IMR-90 (cell line): Measurements from ENCODE around the gene CD248.

Experiments
- CEBPB ChIP-seq: IDR thresholded peaks from 2 replicates; pipeline ENCODE4 v1.6.1; 2012; ENCODE audit warnings: low read depth, low read length, improper control_type of control experiment
- CHD1 ChIP-seq: IDR thresholded peaks from 2 replicates; pipeline ENCODE4 v1.6.1; 2012; ENCODE audit warnings: low read depth, low read length, improper control_type of control experiment
- FOS ChIP-seq: fragments of 150-350 bp; IDR thresholded peaks from 2 replicates; pipeline ENCODE4 v1.6.1; 2016; ENCODE audit warnings: low read depth, low read length
- MAFK ChIP-seq: IDR thresholded peaks from 2 replicates; pipeline ENCODE4 v1.6.1; 2012; ENCODE audit warnings: low read depth, low read length, improper control_type of control experiment
- MAZ ChIP-seq: IDR thresholded peaks from 2 replicates; pipeline ENCODE4 v1.6.1; 2012; ENCODE audit warnings: low read depth, mild to moderate bottlenecking, low read length, improper control_type of control experiment, moderate library complexity, borderline replicate concordance
- MXI1 ChIP-seq: IDR thresholded peaks from 2 replicates; pipeline ENCODE4 v1.6.1; 2012; ENCODE audit warnings: low read depth, mild to moderate bottlenecking, low read length, moderate library complexity, borderline replicate concordance
- POLR2A ChIP-seq: IDR thresholded peaks from 2 replicates; pipeline ENCODE4 v1.6.1; 2012; ENCODE audit warnings: mild to moderate bottlenecking, low read depth, low read length
- RAD21 ChIP-seq: IDR thresholded peaks from 2 replicates; pipeline ENCODE4 v1.6.1; 2012; ENCODE audit warnings: low read length, improper control_type of control experiment
- SMC3 ChIP-seq: fragments of 150-350 bp; IDR thresholded peaks from 2 replicates; pipeline ENCODE4 v1.6.1; 2016; ENCODE audit warnings: low read depth, mild to moderate bottlenecking, antibody characterized with exemption, low read length, moderate library complexity
- TF ChIP-seq, protein P1 (sequence below): conservative IDR thresholded peaks from 2 replicates; pipeline ENCODE4 v1.5.1; 2012; ENCODE audit warnings: mild to moderate bottlenecking, low read depth, low read length, improper control_type of control experiment
- TF ChIP-seq, protein P2 (sequence below): fragments of 150-350 bp; IDR thresholded peaks from 2 replicates; pipeline ENCODE4 v1.6.1; 2017; ENCODE audit warnings: mild to moderate bottlenecking, antibody characterized with exemption, low read length, low read depth

DNA sequence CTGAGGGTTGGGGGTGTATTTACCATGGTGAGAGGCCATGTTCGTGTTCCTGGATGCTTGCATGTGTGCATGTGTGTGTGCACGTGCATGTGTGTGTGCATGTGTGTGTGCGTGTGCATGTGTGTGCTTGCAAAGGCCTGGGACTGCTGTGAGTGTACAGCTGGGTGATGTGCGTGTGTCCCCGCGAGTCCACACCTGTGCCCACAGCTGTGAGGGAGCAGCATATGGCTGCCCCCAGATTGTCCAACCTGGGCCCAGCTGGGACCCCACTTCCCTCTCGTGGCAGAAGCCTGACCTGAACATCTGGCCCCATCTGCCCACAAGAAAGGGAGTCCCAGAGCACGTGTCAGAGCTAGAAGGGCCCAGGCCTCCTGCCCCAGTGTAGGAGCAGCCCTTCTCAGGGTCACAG, 8.4 kb upstream of the CD248 start:
- TF ChIP-seq, protein P1, sequence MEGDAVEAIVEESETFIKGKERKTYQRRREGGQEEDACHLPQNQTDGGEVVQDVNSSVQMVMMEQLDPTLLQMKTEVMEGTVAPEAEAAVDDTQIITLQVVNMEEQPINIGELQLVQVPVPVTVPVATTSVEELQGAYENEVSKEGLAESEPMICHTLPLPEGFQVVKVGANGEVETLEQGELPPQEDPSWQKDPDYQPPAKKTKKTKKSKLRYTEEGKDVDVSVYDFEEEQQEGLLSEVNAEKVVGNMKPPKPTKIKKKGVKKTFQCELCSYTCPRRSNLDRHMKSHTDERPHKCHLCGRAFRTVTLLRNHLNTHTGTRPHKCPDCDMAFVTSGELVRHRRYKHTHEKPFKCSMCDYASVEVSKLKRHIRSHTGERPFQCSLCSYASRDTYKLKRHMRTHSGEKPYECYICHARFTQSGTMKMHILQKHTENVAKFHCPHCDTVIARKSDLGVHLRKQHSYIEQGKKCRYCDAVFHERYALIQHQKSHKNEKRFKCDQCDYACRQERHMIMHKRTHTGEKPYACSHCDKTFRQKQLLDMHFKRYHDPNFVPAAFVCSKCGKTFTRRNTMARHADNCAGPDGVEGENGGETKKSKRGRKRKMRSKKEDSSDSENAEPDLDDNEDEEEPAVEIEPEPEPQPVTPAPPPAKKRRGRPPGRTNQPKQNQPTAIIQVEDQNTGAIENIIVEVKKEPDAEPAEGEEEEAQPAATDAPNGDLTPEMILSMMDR, result no peak
- TF ChIP-seq FOS, result no peak
- no peak for TF ChIP-seq RAD21
- no peak for TF ChIP-seq CEBPB
- TF ChIP-seq MAFK, result no peak
- TF ChIP-seq POLR2A, result no peak
- no peak for TF ChIP-seq MAZ
- TF ChIP-seq MXI1, result no peak
- no peak for TF ChIP-seq SMC3
- TF ChIP-seq CHD1, result no peak
- TF ChIP-seq, protein P2, sequence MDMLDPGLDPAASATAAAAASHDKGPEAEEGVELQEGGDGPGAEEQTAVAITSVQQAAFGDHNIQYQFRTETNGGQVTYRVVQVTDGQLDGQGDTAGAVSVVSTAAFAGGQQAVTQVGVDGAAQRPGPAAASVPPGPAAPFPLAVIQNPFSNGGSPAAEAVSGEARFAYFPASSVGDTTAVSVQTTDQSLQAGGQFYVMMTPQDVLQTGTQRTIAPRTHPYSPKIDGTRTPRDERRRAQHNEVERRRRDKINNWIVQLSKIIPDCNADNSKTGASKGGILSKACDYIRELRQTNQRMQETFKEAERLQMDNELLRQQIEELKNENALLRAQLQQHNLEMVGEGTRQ, result no peak
